Caco-2 (cell line): ENCODE data around the gene SLC9A8. TPM values are rescaled to one million over a fixed set of nuclear protein-coding genes. Genes with fewer than 3 reads are reported as not detected.

Experiments used
- BruUV-seq: library from RNA; stranded (reverse); fragments of 400-500 nt; replicated peaks from 2 replicates; lab custom pipeline; 2021; lab: Mats Ljungman, UMichigan
- CTCF ChIA-PET: fragments of 300-600 bp; sonication (Branson Sonifier 250); formaldehyde crosslinking; loops from one replicate; lab custom pipeline; 2022; ENCODE audit warnings: antibody characterized with exemption; lab: Charles Lee
- POLR2A ChIA-PET: fragments of 300-600 bp; sonication (Branson Sonifier 250); formaldehyde crosslinking; loops from one replicate; lab custom pipeline; 2022; ENCODE audit warnings: antibody characterized with exemption; lab: Charles Lee
- DNase-seq, 2 experiments: peaks; one replicate each; pipeline versions ENCODE4 v3.0.0 to v3.0.0-alpha.2; 2020 to 2022
- H3K27me3 ChIP-seq: replicated peaks from 2 replicates; pipeline ENCODE4 v1.6.0; 2011; ENCODE audit warnings: low read length; ENCODE audit not compliant: control insufficient read depth, insufficient read depth
- H3K36me3 ChIP-seq: 2 replicates; pipeline ENCODE4 v1.5.1; 2011; ENCODE audit warnings: low read length; ENCODE audit not compliant: control insufficient read depth, insufficient read depth
- H3K4me1 ChIP-seq: fragments of 250-450 bp; sonication (Bioruptor Pico); 2 replicates; pipeline ENCODE4 v1.5.1; 2020; ENCODE audit warnings: mild to moderate bottlenecking
- H3K4me3 ChIP-seq: 2 replicates; pipeline ENCODE4 v1.5.1; 2011; ENCODE audit warnings: low read depth, mild to moderate bottlenecking, control low read depth, low read length
- H3K9me3 ChIP-seq: fragments of 250-450 bp; sonication (Bioruptor Pico); 2 replicates; pipeline ENCODE4 v1.5.1; 2020; ENCODE audit warnings: mild to moderate bottlenecking, moderate library complexity
- H3K27ac Mint-ChIP-seq: one replicate; pipeline ENCODE4 v1.8.0; 2022; ENCODE audit warnings: mixed read lengths; ENCODE audit not compliant: unreplicated experiment
- H3K27me3 Mint-ChIP-seq: one replicate; pipeline ENCODE4 v1.8.0; 2022; ENCODE audit warnings: mixed read lengths; ENCODE audit not compliant: insufficient read depth, unreplicated experiment
- H3K36me3 Mint-ChIP-seq: one replicate; pipeline ENCODE4 v1.8.0; 2022; ENCODE audit warnings: mild to moderate bottlenecking, mixed read lengths; ENCODE audit not compliant: insufficient read depth, unreplicated experiment
- H3K4me1 Mint-ChIP-seq: one replicate; pipeline ENCODE4 v1.8.0; 2022; ENCODE audit warnings: low read depth, mixed read lengths; ENCODE audit not compliant: unreplicated experiment
- H3K4me3 Mint-ChIP-seq: one replicate; pipeline ENCODE4 v1.8.0; 2022; ENCODE audit warnings: mild to moderate bottlenecking, moderate library complexity, mixed read lengths; ENCODE audit not compliant: unreplicated experiment
- H3K9me3 Mint-ChIP-seq: one replicate; pipeline ENCODE4 v1.8.0; 2022; ENCODE audit warnings: mixed read lengths; ENCODE audit not compliant: unreplicated experiment
- intact Hi-C: fragments of 100-400 bp; cut with micrococcal nuclease; formaldehyde crosslinking; loops from one replicate; pipeline ENCODE4 v1.10.0; 2022; ENCODE audit not compliant: unreplicated experiment
- total RNA-seq: library from RNA; stranded (reverse); gene quantifications from 2 replicates; pipeline ENCODE4 v1.2.3, GENCODE V29; 2022
- TF ChIP-seq, protein P1 (sequence below), 2 experiments: fragments of 200-600 bp in 1 of 2; IDR thresholded peaks; 1 replicate in 1 of 2; 2 replicates in 1 of 2; pipeline versions ENCODE4 v1.5.1 to v1.8.0; 2011 to 2022; ENCODE audit warnings: antibody characterized with exemption in 1 of 2, control low read depth in 1 of 2, inconsistent platforms in 1 of 2, low read depth in 1 of 2, low read length in 1 of 2, mild to moderate bottlenecking in 1 of 2, moderate library complexity in 1 of 2; ENCODE audit not compliant: insufficient read depth in 1 of 2, severe bottlenecking in 1 of 2, unreplicated experiment in 1 of 2

SLC9A8 gene
- total RNA-seq, 1 experiment from 2014 or later, result 21.4 TPM

DNA sequence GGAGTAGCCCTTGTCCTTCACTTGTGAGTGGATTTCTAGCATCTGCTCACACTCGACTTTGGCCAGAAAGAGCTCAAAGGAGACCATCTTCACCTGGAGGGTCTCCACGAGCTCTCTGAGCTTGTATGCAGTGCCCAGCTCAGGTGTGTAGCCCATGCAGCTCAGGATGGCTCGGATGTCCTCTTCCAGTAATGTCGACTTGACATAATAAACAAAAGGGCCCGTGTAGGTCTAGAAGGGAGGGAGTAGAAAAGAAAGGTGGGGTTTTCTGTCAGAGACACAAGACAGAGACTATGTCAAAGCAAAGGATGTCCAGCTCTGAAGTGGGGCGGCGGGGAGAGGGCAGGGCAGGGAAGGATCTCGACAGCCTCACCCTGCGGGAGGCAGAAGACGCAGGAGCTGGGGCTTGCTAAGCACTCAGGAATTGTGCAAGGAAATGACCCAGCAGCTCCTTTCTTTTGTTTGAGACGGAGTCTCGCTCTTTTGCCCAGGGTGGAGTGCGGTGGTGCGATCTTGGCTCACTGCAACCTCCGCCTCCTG lies 94.1 kb downstream of the SLC9A8 start:
- intact Hi-C loops, result no loop called here
- Histone ChIP-seq H3K36me3 (peaks cover 5% of the 10 kb centered on the region), H3K4me3 (no peak overlapping the region), H3K4me1 (no peaks in the 10 kb centered on the region), H3K9me3 (no peaks in the 10 kb centered on the region), H3K27me3 (no peaks in the 10 kb centered on the region)
- TF ChIP-seq, protein P1, sequence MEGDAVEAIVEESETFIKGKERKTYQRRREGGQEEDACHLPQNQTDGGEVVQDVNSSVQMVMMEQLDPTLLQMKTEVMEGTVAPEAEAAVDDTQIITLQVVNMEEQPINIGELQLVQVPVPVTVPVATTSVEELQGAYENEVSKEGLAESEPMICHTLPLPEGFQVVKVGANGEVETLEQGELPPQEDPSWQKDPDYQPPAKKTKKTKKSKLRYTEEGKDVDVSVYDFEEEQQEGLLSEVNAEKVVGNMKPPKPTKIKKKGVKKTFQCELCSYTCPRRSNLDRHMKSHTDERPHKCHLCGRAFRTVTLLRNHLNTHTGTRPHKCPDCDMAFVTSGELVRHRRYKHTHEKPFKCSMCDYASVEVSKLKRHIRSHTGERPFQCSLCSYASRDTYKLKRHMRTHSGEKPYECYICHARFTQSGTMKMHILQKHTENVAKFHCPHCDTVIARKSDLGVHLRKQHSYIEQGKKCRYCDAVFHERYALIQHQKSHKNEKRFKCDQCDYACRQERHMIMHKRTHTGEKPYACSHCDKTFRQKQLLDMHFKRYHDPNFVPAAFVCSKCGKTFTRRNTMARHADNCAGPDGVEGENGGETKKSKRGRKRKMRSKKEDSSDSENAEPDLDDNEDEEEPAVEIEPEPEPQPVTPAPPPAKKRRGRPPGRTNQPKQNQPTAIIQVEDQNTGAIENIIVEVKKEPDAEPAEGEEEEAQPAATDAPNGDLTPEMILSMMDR (IDR thresholded peaks at IDR 0.05; ENCODE audit: insufficient read depth in 1 of 2, low read depth in 1 of 2, low read length in 1 of 2, severe bottlenecking in 1 of 2, unreplicated experiment in 1 of 2), result no peak
- H3K9me3 Mint-ChIP-seq, result no peaks in the 10 kb centered on the region
- ChIA-PET POLR2A (interaction anchor here (1.1 to 1.8 kb wide), 2 partner anchors 10 to 17 kb away, joined by 3 to 6 read pairs; no protein-coding TSS in a partner anchor), CTCF (interaction anchor here (0.5 to 1.4 kb wide), 4 partner anchors 10 to 319 kb away, joined by 3 to 7 read pairs (median 3); no protein-coding TSS in a partner anchor)
- peaks cover 64% of the 10 kb centered on the region for H3K36me3 Mint-ChIP-seq
- DNase-seq, result no peak
- H3K4me1 Mint-ChIP-seq, result peaks cover 6% of the 10 kb centered on the region
- H3K4me3 Mint-ChIP-seq, result no peak overlapping the region
- H3K27ac Mint-ChIP-seq, result no peak overlapping the region
- no peaks in the 10 kb centered on the region for H3K27me3 Mint-ChIP-seq
- BruUV-seq, result no TSS peak

DNA sequence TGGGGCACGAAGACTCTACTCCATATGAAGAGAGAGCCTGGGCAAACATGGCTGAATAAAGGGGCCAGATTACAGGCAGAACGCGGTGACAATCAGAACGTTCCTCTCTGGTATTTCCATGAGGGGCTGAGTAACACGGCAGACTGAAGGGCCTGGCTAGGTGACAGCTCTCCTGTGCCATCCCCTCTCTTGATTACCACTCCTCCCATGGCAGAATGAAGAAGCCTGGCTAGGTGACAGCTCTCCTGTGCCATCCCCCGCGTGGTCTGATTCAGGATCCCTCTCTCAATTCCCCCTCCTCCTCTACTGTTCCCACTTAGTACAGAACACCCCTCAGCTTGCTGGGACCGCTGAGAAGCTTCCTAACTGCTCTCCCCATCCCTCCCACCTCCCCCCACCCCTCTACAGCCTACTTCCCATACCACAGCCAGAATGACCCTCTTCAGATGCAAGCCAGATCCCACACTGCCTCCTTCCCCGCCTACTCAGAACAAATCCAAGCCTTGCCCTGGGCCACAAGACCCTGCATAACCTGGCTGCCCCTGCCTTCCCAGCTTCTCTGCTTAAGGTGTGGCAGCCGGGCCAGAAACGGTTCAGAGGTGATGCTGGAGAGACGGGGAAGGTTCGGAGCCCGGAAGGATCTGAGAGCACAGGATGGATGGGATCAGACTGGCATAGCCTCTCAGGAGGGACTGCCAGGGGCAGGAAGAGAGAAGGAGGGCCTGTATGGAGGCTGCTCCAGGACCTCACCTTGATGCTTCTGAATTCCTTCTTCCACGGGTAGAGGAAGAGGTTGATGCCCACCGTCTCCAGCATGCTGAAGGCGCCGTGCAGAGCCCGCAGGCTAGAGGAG lies 95.0 kb downstream of the SLC9A8 start:
- no peaks in the 10 kb centered on the region for H3K4me1 ChIP-seq
- TF ChIP-seq, protein P1 (IDR thresholded peaks at IDR 0.05; ENCODE audit: insufficient read depth in 1 of 2, low read depth in 1 of 2, low read length in 1 of 2, severe bottlenecking in 1 of 2, unreplicated experiment in 1 of 2), result no peak
- H3K4me3 Mint-ChIP-seq, result no peak overlapping the region
- no peaks in the 10 kb centered on the region for H3K9me3 Mint-ChIP-seq
- H3K27me3 Mint-ChIP-seq, result no peaks in the 10 kb centered on the region
- ChIA-PET POLR2A (interaction anchor here (0.6 to 1.8 kb wide), 3 partner anchors 9 to 27 kb away, joined by 3 to 6 read pairs (median 4); no protein-coding TSS in a partner anchor), CTCF (interaction anchor here (0.5 to 1.4 kb wide), 3 partner anchors 9 to 72 kb away, joined by 3 to 7 read pairs (median 3); no protein-coding TSS in a partner anchor)
- no peak for DNase-seq
- H3K27ac Mint-ChIP-seq, result no peak overlapping the region
- H3K4me3 ChIP-seq, result no peak overlapping the region
- H3K36me3 ChIP-seq, result peaks cover 5% of the 10 kb centered on the region
- H3K9me3 ChIP-seq, result no peaks in the 10 kb centered on the region
- H3K36me3 Mint-ChIP-seq, result peaks cover 61% of the 10 kb centered on the region
- peaks cover 6% of the 10 kb centered on the region for H3K4me1 Mint-ChIP-seq
- no TSS peak for BruUV-seq
- intact Hi-C loops, result no loop called here
- H3K27me3 ChIP-seq, result no peaks in the 10 kb centered on the region

DNA sequence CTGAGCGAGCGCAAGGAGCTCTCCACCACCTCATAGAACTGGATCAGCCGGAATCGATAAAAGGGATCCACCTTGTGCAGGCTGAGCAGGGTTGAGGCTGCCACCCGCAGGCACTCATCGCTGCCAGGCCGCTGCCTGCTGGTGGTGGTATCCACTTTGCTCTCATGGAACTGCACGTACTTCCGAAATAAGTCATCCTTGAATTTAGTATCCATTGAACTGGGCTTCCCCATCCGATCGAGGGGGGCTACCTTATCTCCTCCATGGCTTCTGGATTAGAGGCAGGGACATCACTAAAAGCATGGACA lies 95.6 kb downstream of the SLC9A8 start:
- H3K27ac Mint-ChIP-seq, result no peak overlapping the region
- POLR2A ChIA-PET, result interaction anchor here (0.6 kb wide), 1 partner anchor 28 kb away, joined by 4 read pairs; no protein-coding TSS in a partner anchor
- peaks cover 6% of the 10 kb centered on the region for H3K4me1 Mint-ChIP-seq
- CTCF ChIA-PET, result interaction anchor here (1.4 kb wide), 1 partner anchor 21 kb away, joined by 3 read pairs; no protein-coding TSS in a partner anchor
- DNase-seq, result no peak
- Histone ChIP-seq H3K4me1 (no peaks in the 10 kb centered on the region), H3K4me3 (no peak overlapping the region), H3K9me3 (no peaks in the 10 kb centered on the region), H3K36me3 (peaks cover 5% of the 10 kb centered on the region), H3K27me3 (no peaks in the 10 kb centered on the region)
- H3K9me3 Mint-ChIP-seq, result no peaks in the 10 kb centered on the region
- H3K36me3 Mint-ChIP-seq, result peaks cover 57% of the 10 kb centered on the region
- no peaks in the 10 kb centered on the region for H3K27me3 Mint-ChIP-seq
- TF ChIP-seq, protein P1 (IDR thresholded peaks at IDR 0.05; ENCODE audit: insufficient read depth in 1 of 2, low read depth in 1 of 2, low read length in 1 of 2, severe bottlenecking in 1 of 2, unreplicated experiment in 1 of 2), result no peak
- BruUV-seq, result no TSS peak
- no peak overlapping the region for H3K4me3 Mint-ChIP-seq
- intact Hi-C loops, result no loop called here
